ENCODE measurements around the gene TNNI2. TPM values are rescaled to one million over a fixed set of nuclear protein-coding genes. Genes with fewer than 3 reads are reported as not detected.

Gene TNNI2
- polyA plus RNA-seq, 12 donors, result 1,241 to 4,224 (median 1,990) TPM

DNA sequence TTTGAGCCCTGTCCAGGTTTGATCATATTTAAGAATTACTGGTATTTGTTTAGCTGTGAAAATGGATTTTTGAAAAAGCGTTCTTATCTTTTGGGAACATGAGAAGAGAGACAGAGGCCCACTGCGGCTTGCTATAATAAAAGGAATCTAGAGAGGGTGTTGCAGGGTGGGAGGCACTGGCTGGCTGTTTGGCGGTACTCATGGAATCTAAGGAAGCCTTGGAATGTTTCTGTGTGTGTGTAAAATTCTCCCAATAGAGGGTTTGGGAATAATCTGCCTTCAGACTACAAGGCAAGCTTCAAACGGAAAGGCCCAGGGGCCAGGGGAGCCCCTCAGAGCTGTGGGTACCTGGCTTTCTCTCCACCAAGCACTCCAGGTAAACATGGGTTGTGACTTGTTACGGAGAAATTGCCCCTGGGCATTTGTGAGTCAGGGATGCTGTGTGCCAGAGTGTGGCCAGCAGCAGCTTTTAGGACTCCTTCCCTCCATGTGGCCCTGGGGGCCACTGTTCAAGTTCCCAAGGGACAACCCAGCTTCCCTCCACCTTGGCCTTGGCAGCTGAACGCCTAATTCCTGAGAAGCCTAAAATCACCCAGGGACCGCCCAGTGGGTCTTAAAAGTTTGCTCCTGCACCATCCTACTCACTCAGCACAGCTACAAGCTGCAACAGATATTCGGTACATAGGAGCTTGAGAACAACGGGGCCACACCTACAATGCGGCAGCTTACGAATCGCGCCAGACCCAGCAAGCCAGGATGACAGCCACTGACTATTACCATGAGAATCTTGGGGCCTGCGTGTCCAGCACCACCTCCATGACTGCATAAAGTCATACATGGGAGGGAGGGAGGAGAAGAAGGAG lies 18.1 kb upstream of the TNNI2 start:
- DNase-seq, result no peak

DNA sequence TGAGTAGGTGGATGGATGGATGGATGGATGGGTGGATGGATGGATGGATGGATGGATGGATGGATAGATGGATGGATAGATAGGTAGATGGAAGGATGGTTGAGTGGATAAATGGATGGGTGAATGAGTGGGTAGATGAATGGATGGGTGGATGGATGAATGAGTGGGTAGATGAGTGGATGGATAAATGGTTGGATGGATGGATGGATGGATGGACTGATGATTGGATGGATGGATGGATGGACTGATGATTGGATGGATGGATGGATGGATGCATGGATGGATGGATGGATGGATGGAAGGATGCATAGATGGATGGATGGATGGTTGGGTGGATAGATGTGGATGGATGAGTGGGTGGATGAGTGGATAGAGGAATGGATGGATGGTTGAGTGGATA lies 17.2 kb upstream of the TNNI2 start:
- no peak for DNase-seq

DNA sequence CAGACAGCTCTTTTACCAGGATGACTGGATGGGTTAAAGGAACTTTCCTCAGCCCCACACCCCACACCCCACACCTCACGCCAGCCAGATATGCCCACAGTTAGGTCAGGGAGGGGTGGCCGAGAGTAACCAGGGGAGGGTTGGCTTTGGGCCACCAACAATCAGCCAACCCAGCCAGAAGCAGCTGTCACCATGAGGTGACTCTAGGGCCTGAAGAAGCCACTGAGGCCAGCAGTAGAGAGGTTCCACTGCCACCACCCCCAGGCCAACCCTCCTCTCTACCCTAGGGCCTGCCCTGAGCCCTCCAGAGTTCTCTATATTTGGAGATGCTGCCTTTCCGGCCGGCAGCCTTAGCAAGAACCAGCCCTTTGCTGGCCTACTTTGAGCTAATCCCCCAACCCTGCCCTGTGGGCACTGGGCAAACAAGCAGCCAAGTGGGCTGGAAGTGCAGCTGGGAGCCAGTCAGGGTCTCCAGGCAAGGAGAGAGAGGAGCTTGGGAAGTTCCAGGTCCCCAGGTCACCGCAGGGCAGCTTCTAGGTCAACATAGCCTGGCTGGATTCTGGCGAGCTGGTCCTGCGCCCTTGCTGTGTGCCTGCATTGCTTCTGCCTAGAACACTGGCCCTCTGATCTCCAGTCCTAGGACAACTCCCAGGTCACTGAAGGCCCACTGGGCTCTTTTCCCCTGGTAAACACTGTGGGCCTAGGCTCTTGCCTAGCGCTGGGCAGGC lies 16.0 kb upstream of the TNNI2 start:
- DNase-seq, result no peak

DNA sequence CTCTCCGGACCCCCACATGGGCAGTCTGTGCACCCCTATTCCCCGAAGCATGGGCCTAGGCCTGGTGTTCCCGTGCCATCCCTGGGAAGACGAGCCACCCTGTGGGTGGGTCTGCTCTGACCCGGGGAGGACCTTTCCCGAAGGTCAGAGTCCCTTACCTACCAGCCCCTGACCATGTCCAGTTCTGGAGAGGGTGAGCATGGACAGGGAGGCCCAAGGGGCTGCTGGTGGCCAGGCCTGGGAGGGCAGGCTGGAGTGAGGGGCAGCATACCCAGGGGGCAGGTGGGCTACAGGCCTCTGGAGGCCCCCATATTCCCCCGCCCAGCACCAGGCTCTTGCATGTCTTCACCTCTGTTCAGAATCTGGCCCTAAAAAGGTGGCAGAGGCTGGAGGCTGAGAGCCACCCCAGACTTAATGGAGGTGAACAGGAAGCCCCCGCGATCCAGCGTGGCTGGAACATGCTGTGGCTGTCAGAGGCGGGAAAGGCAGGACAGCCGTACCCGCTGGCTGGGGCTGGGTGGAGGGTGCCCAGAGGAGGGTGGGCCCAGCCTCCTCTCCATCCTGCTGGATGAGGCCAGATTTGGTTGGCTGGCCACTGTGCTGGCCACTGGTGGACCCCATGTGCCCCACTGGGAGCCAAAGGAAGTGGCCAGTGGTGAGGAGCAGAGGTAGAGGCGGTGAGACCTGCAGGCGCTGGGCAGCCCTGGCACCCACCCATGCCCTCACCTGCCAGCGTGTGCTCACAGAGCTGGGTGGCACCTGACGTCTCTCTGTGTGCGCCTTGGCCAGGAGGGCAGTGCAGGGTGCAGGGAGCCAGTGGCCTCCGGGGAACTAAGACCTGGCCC lies 15.2 kb upstream of the TNNI2 start:
- DNase-seq, result no peak

DNA sequence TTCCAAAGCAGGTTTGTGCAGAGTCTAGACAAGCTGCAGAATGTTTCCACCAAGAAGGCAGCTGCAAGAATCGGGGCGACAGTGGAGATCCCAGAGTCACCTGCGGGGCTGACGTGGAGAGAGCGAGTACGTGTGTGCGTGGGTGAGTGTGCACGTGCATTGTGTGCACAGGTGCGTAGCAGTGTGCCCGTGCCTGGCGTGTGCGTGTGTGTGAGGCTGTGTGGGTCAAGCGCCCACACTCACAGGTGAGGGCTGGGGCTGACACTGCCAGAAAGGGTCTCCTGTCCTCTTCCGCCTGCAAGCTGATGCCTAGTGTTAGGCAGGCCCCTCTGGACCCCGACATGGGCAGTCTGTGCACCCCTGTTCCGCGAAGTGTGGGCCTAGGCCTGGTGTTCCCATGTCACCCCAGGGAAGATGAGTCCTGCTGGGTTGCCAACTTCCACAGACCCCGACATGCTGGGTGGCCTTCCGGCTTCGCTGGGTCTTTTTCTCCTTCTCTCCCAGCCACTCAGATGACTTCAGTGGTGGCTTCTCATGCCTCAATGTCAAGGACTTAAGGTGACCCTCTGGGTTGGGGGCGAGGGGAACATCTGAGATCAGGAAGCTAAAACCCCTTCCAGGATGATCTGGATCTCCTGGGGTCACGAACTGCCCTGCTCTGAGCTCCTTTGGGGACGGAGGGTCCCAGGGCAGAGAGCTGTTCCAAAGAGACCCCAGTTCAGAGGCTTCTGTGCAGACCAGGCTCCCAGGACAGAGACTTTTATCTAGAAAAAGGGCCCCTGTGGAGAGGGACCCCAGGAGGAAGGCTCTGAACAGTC lies 14.4 kb upstream of the TNNI2 start:
- DNase-seq, result no peak

DNA sequence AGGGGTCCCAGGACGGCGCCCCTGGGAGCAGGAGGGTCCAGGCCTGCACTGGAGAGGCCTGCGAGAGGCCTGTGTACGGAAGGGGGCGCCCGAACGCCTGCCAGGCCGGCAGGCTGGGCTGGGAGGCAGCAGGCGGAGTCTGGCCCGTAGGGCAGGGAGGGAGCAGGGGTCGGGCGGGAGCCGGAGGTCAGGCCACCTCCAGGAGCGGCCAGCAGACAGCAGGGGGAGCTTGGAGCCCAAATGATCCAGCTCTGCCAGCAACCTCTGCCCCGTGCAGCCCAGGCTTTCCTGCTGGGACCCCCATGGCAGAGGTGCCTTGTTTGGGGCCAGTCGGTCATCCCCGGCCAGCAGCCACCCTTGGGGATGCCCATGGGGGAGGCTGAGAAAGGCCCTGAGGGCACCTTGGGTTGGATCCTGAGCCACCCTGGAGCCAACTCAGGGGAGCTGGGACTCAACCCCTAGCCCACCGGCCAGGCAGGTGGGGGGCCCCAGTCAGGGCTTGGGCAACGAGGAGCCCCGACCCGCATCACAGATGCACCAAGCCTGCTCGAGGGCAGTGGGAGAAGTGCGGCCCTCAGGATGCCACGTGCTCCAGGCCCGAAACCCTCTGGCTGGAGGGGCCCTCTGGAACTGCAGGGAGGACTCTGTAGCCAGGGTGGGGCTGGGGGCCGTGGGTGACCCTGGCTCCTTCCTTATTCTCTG lies 13.6 kb upstream of the TNNI2 start:
- no peak for DNase-seq

DNA sequence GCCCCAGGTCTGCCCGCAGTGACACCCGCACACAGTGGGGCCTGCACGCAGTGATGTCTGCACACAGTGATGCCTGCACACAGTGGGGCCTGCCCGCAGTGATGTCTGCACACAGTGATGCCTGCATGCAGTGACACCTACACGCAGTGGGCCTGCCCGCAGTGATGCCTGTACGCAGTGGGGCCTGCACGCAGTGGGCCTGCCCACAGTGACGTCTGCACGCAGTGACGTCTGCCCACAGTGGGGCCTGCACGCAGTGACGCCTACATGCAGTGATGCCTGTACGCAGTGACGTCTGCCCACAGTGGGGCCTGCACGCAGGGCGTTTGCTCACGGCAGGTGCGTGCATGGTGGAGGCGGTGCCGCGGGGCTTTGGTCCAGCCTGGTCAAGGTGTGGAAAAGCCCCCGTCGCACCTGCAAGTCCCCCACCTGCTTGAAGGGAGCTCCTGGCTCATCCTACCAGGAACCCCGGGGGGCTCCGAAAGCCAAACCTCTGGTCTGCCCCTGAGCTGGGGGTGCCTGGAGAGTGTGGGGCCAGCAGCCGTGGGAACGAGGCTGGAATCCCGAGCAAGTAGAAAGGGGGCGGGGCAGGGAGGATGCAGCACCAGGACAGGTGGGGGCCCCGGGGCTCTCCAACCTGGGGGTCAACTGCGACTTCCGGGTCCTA lies 12.9 kb upstream of the TNNI2 start:
- DNase-seq, result no peak

DNA sequence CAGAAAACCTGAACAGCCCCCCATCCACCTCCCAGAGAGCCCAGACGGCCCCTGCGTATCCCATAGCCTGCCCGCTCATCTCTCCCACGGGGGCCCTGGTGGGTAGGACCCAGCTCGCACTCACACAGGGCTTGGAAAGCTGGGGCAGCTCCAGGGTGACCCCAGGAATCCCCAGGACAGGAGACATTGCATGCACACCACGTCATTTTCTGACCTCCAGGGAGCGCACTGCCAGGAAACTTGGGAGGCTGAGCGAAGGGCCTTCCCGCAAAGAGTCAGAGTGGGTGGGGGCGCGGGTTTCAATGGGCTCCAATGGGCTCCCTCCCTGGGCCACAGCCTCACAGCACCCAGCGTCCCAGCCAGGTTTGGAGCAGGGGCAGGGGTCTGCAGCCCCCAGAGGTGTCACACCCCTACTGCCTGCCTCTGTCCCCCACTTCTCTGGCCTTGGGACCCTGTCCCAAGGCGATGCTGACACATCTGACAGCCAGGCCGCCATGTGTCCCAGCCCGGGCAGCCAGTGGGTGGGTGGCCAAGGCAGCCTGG lies 12.2 kb upstream of the TNNI2 start:
- DNase-seq, result no peak

DNA sequence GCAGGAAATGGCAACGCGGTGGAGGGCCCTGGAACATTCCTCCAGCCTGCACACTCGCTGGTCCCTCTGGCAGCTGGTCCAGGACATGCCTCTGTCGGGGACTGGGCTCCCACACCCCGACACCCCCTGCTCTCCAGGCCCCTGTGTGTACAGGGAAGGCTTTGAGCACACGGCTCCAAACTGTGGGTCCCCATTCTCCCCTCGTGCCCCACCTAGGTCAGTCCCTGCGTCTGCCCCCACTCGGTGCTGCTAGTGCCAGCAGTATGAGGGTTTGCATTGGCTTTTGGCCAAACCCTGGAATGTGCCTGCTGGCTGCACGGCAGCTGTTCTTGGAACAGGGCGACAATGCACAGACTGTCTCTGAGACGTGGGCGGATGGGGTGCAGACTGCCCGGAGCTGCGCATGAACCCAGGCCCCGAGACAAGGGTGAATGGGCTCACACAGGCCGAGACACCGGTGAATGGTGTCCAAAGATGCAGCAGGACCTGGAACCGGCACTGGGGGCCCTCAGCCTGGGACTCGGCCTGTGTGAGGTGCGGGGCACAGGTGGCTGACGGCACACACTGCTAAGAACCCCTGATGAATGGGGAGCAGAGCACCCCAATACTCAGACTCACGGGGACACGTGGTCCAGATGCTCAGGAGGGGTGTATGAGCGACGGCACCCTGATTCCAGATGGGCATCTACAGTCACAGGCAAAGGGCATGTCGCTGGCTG lies 11.5 kb upstream of the TNNI2 start:
- peak; percentile 59 for DNase-seq

DNA sequence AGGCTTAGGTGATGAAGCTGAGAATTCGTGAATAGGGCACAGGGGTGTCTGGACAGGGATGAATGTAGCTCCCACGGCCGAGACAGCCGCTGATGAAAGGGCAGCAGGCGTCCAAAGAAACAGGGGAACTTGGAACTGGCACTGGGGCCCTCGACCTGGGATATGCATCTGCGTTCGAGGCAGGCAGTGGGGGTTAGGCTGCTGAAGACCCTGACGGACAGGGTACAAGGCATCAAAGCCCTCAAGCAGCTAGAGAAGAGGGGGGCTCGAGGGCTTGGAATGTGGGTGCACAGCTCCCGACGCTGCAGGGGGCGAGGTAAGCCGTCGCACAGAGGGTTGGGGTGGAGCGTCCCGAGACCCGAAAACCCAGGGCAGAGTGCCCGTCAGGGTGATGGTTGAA lies 10.8 kb upstream of the TNNI2 start:
- no peak for DNase-seq

DNA sequence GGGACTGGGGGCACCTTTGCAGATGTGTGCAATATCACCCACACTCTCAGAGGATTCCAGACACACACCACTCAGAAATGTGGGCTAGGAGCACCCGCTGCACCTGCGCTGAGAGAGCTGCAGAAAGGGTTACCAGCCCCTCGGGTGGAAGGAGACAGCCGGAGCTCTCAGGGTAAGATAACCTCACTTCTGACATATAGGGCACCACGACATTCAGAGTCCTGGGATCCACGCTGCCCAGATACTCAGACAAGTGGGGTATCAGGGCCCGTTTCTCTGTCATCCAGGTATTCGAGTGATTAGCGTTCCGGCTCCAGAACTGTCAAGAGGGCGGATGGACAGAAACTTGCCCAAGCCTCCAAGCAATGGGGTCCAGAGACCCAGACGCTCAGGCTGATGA lies 10.2 kb upstream of the TNNI2 start:
- DNase-seq, result no peak

DNA sequence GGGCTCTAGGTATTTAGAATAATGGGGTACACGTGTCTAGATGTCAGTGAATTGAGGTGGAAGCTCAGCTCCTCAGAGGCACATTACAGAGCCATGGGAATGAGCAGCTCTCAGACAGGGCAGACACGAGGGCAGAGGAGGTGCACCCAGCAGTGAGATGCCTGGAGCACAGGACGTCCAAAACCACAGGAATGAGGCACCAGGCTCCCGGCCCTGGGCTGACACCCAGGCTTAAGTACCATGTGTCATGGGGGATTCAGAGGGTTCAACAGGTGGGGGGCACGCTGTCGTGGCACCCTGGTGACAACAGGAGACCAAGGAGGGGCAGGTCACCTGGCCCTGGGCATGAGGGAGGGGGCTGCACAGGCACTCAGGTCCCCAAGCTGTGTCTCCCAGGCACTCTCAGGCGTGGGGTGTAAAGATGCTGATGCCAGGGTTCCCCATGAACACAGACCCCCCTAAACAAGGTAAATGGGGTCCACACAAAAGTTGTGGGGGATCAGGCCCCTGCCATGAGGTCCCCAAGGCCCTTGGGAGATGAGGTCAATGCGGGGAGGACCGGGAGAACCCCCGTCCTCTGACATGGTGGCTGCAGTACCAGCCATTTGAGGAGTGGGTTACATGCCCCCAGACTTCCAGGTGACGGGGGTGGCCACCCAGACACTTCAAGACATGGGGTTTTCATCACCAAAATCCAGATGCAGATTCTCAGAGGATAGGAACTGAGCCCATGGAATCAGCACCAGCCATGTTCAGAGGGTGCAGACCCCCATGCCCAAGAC lies 9.6 kb upstream of the TNNI2 start:
- no peak for DNase-seq

DNA sequence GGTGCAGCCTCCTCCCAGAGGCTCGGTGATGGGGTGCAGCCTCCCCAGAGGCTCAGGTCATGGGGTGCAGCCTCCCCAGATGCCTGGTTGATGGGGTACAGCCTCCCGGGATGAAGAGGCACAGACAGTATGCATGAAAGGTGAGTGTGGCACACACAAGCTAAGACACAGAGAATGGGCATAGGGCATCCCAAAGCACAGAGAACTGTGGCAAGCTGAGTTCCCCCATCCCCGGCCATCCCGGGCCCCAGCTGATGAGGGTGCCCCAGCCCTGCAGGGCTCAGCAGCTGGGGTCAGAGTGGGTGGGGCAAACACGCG lies 8.8 kb upstream of the TNNI2 start:
- no peak for DNase-seq

DNA sequence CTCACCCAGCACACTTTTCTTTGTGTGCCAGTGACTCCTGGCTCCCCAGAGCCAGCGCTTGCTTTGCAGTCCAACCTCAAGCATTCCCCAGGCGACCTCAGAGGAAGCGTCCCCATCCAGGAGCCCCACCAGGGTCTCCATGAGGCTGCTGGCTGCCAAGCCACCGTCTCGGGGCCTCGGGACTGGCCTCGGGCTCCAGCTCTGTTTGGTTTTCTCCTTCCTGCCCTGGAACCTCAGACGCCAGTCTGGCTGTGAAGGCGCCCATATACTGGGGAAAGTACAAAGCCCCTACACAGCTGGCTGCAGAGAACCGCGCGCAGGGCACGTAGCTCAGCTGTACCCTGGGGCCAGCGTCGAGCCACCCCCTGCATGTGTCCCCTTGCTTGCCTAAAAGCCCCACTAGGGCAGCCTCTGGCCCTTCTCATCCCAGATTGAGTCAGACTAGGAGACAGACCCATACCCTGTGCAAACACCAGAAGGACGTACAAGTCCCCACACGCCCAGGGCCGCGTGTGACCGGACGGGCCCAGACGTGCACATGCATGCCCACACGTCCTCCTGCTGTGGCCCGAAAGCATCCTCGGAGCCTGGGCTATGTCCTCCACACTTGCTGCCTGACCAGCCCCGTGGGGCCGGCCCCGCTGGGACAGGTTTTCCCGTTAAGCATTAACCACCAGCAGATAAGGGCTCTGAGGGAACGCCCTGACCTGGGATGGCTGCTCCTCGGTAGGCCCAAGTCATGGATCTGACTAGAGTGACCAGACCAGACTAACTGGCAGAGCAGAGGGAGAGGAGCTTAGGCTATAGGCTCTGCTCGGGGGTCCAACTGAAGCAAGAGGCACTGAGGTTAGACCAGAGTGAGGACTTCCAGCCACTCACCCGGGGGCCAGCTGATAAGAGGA lies 8.2 kb upstream of the TNNI2 start:
- DNase-seq, result no peak

DNA sequence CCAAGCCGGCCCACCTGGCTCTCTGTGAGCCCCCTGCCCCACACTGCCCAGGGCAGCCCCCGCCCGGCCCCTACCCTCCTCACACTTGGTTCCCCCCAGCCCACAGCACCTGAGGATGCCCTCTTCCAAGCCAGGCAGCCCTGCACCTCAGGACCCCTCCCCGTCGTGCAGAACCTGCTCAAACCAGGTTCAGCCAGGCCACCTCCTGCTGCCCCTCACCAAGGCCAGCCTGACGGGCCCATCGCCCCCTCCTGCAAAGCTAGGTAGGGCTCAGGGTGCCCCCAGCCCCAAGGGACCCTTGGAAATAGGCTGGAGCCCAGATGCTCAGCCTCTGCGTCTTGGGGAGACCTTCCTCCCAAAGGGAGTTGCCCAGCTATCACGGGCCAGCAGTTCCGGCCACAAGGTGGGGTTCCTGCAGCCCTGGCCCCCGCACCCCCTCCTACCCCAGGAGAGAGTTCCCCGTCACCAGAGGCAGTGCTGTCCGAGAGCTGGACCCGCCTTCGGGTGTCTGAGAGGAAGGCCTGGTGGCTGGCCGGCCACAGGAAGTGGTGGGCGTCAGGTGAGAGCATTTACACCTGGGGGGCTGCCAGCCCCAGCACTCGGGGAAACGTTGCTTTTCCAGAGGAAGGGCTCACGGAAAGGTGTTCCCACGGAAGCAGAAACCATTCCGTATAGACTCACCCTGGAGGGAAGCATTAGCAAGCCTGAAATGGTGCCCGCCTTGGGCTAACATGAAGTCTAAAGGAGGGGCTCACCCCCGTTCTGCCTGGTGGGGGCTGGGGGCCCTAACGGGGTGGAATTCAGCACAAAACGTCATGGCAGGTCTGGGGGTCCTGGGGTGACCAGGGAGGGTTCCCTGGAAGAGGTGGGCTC lies 7.2 kb upstream of the TNNI2 start:
- no peak for DNase-seq

DNA sequence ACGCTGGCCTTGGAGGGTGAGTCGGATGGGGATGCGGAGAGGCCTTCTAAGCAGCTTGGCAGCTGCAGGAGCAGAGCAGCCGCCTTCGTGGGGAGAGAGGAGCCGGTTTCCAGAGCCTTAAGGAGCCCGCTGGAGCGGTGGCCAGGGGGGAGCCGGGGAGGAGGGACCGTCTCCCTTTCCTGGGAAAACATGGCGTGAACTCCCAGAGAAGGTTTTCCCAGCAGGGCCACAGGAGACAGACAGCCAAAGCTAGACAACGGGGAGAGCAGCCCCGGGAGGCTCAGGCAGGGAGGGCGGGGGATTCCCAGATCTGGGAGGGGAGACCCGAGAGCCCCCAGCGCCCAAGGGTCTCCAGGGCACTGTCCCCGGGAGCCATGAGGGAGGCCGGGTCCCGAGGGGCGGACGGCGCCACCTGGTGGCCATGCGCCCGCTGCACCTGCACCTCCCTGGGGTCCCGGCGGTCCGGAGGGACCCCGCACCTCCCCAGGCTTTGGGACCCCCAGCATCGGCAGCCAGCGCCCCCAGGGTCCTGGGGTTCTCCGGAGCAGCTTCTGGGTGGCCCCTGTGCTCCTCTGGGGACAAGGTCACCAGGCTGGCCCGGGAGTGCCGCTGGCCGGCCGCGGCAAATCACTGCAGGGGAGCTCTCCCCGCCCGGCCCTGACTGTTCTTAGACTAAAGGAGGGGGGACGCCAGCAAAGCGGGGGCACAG lies 6.4 kb upstream of the TNNI2 start:
- DNase-seq, result no peak

Data from muscle of arm (tissue), 12 donors.